Measurements from ENCODE around the gene QARS1.

QARS1 gene

DNA sequence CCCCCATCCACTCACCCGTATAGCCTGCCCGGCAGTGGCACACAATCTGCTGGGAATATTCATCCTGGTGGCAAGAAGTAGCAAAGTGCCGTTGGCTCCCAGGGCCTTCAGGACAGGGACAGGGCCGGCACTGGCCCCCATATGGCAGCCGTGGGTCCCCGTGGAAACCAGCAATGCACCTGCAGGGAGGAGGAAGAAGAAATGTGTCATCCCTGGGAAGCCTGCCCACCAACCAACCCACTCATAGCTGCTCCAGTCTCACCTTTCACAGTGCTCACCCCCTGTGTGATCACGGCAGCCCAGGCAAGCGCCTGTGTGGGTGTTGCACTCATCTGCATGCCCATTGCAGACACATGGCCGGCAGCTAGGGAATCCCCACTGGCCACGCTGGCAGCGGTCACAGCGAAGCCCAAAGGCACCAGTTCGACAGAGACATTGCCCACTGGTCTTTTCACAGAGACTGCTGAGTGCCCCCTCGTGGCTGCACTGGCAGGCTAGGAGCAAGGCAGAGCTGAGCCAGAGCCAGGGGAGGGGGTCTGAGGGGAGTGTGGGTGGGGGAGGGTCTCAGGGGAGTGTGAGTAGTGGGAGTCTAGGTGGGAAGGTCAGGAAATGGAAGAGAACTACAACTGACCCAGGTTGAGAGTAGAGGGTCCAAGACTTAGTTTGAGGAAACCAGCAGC lies 20.6 kb upstream of the QARS1 start:
- H3K9me3 ChIP-seq (ENCODE audit: insufficient read depth, low read depth, low read length) = no peaks in the 10 kb centered on the region
- H3K36me3 ChIP-seq (ENCODE audit: insufficient read depth, low read length) = no peaks in the 10 kb centered on the region
- no peaks in the 10 kb centered on the region for H3K9me2 ChIP-seq (replicated peaks; ENCODE audit: low read depth, low read length)
- no peak overlapping the region for H3K9ac ChIP-seq (ENCODE audit: low read depth, low read length, poor library complexity, severe bottlenecking)
- no peak overlapping the region for H3K4me2 ChIP-seq (ENCODE audit: low read depth, low read length, poor library complexity, severe bottlenecking)
- H3K27me3 ChIP-seq (ENCODE audit: insufficient read depth, low read length, poor library complexity, severe bottlenecking) = no peaks in the 10 kb centered on the region
- peaks cover 2% of the 10 kb centered on the region for H3K79me2 ChIP-seq (ENCODE audit: insufficient read depth, low read length)
- H3K4me1 ChIP-seq (ENCODE audit: insufficient read depth, low read length, poor library complexity, severe bottlenecking) = peaks cover 5% of the 10 kb centered on the region
- no peak overlapping the region for H2AFZ ChIP-seq (ENCODE audit: low read length)
- H3F3A ChIP-seq (ENCODE audit: low read depth) = peaks cover 7% of the 10 kb centered on the region
- no peaks in the 10 kb centered on the region for H4K20me1 ChIP-seq (ENCODE audit: insufficient read depth, low read length, poor library complexity, severe bottlenecking)
- H3K4me3 ChIP-seq (ENCODE audit: low read length, poor library complexity, severe bottlenecking) = no peak overlapping the region
- TF ChIP-seq EZH2phosphoT487 (IDR thresholded peaks at IDR 0.05; ENCODE audit: borderline replicate concordance) = no peak
- TF ChIP-seq, protein P1, sequence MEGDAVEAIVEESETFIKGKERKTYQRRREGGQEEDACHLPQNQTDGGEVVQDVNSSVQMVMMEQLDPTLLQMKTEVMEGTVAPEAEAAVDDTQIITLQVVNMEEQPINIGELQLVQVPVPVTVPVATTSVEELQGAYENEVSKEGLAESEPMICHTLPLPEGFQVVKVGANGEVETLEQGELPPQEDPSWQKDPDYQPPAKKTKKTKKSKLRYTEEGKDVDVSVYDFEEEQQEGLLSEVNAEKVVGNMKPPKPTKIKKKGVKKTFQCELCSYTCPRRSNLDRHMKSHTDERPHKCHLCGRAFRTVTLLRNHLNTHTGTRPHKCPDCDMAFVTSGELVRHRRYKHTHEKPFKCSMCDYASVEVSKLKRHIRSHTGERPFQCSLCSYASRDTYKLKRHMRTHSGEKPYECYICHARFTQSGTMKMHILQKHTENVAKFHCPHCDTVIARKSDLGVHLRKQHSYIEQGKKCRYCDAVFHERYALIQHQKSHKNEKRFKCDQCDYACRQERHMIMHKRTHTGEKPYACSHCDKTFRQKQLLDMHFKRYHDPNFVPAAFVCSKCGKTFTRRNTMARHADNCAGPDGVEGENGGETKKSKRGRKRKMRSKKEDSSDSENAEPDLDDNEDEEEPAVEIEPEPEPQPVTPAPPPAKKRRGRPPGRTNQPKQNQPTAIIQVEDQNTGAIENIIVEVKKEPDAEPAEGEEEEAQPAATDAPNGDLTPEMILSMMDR (conservative IDR thresholded peaks at IDR 0.05; ENCODE audit: low read length) = peak; percentile 61

DNA sequence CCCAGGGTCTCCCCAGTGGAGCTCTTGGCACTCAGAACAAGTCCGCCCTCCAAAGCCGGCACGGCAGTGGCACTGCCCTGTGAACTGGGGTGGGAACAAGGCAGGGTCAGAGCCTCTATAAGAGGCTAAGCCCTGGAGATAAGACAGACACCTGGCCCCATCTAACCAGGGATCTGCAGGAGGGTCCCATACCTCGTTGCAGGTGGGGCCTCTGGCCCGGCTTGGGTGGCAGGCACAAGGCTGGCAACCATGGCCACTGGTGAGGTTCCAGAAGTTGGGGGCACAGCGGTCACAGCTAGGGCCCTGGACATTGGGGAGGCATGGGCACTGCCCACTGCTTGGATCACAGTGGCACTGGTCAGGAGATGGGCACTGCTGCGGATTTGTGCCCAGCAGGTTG lies 19.6 kb upstream of the QARS1 start:
- Histone ChIP-seq H3K36me3 (ENCODE audit: insufficient read depth, low read length) (no peaks in the 10 kb centered on the region), H3K27me3 (ENCODE audit: insufficient read depth, low read length, poor library complexity, severe bottlenecking) (no peaks in the 10 kb centered on the region)

DNA sequence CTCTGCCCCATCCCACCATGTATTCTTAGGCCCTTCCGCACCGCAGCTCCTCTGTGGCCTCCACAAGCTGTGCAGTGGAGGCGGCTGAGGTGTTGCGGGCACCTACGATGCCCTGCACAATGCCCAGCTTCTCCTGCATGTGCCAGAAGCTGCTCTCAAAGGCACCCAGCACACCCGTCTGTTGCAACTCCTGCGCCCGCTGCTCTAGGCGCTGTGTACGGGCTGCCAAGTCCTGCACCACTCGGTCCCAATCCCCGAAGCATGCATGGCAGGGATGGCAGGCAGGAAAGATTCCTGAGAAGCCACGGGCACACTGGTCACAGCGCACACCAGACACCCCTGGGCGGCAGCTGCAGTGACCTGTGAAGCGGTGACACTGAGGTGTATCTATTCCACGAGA lies 19.1 kb upstream of the QARS1 start:
- Histone ChIP-seq H3K27me3 (ENCODE audit: insufficient read depth, low read length, poor library complexity, severe bottlenecking) (no peaks in the 10 kb centered on the region), H3K4me1 (ENCODE audit: insufficient read depth, low read length, poor library complexity, severe bottlenecking) (peaks cover 18% of the 10 kb centered on the region), H3K9me2 (replicated peaks; ENCODE audit: low read depth, low read length) (no peaks in the 10 kb centered on the region), H3F3A (ENCODE audit: low read depth) (peaks cover 7% of the 10 kb centered on the region), H3K79me2 (ENCODE audit: insufficient read depth, low read length) (peaks cover 16% of the 10 kb centered on the region), H3K9me3 (ENCODE audit: insufficient read depth, low read depth, low read length) (no peaks in the 10 kb centered on the region), H2AFZ (ENCODE audit: low read length) (no peak overlapping the region), H3K36me3 (ENCODE audit: insufficient read depth, low read length) (no peaks in the 10 kb centered on the region), H3K4me2 (ENCODE audit: low read depth, low read length, poor library complexity, severe bottlenecking) (no peak overlapping the region), H4K20me1 (ENCODE audit: insufficient read depth, low read length, poor library complexity, severe bottlenecking) (peaks cover 3% of the 10 kb centered on the region), H3K9ac (ENCODE audit: low read depth, low read length, poor library complexity, severe bottlenecking) (no peak overlapping the region), H3K4me3 (ENCODE audit: low read length, poor library complexity, severe bottlenecking) (no peak overlapping the region)
- no peak for TF ChIP-seq EZH2phosphoT487 (IDR thresholded peaks at IDR 0.05; ENCODE audit: borderline replicate concordance)
- TF ChIP-seq, protein P1 (conservative IDR thresholded peaks at IDR 0.05; ENCODE audit: low read length) = no peak

More for the DNA sequence above, 19.6 kb upstream of the QARS1 start:
- no peak overlapping the region for H3K4me2 ChIP-seq (ENCODE audit: low read depth, low read length, poor library complexity, severe bottlenecking)
- H2AFZ ChIP-seq (ENCODE audit: low read length) = no peak overlapping the region
- no peak overlapping the region for H3K4me3 ChIP-seq (ENCODE audit: low read length, poor library complexity, severe bottlenecking)
- H3K4me1 ChIP-seq (ENCODE audit: insufficient read depth, low read length, poor library complexity, severe bottlenecking) = peaks cover 13% of the 10 kb centered on the region
- H3K9me2 ChIP-seq (replicated peaks; ENCODE audit: low read depth, low read length) = no peaks in the 10 kb centered on the region
- peaks cover 7% of the 10 kb centered on the region for H3F3A ChIP-seq (ENCODE audit: low read depth)
- peaks cover 11% of the 10 kb centered on the region for H3K79me2 ChIP-seq (ENCODE audit: insufficient read depth, low read length)
- no peak overlapping the region for H3K9ac ChIP-seq (ENCODE audit: low read depth, low read length, poor library complexity, severe bottlenecking)
- TF ChIP-seq EZH2phosphoT487 (IDR thresholded peaks at IDR 0.05; ENCODE audit: borderline replicate concordance) = no peak
- no peaks in the 10 kb centered on the region for H3K9me3 ChIP-seq (ENCODE audit: insufficient read depth, low read depth, low read length)
- peaks cover 3% of the 10 kb centered on the region for H4K20me1 ChIP-seq (ENCODE audit: insufficient read depth, low read length, poor library complexity, severe bottlenecking)

Measured in Loucy (cell line).